Measurements from ENCODE around the gene RAB28. TPM values are rescaled to one million over a fixed set of nuclear protein-coding genes. Genes with fewer than 3 reads are reported as not detected.
"Not testable (repeated sequence)": the region's sequence is repeated elsewhere in the genome, so short reads cannot be mapped to it uniquely, and the experiment has no call there.

Gene RAB28
- total RNA-seq, 1 donor from 2014 or later, result 19.5 TPM

GRCh38 chr4:13409324-13409723 is 74.8 kb downstream of the RAB28 start:
- Mint-ChIP-seq H3K4me1 (peaks cover 3% of the 10 kb centered on the region), H3K4me3 (no peak overlapping the region), H3K9me3 (peaks cover 12% of the 10 kb centered on the region), H3K27me3 (no peaks in the 10 kb centered on the region), H3K27ac (no peak overlapping the region), H3K36me3 (ENCODE audit: low read depth) (peaks cover 3% of the 10 kb centered on the region)
- no peak for DNase-seq
- intact Hi-C loops (cut with micrococcal nuclease), result no loop called here

- H3K27ac Mint-ChIP-seq; H3K36me3 Mint-ChIP-seq (ENCODE audit: low read depth); H3K4me1 Mint-ChIP-seq; intact Hi-C loops (cut with micrococcal nuclease); DNase-seq; H3K4me3 Mint-ChIP-seq; H3K27me3 Mint-ChIP-seq: not testable (repeated sequence)
- peaks cover 12% of the 10 kb centered on the region for H3K9me3 Mint-ChIP-seq
These were observed 78.0 kb downstream of the RAB28 start for GRCh38 chr4:13406156-13406555.

- Mint-ChIP-seq H3K27ac (no peak overlapping the region), H3K9me3 (peaks cover 12% of the 10 kb centered on the region), H3K4me1 (no peaks in the 10 kb centered on the region), H3K36me3 (ENCODE audit: low read depth) (peaks cover 3% of the 10 kb centered on the region), H3K4me3 (no peak overlapping the region), H3K27me3 (no peaks in the 10 kb centered on the region)
- intact Hi-C loops (cut with micrococcal nuclease), result no loop called here
- DNase-seq, result no peak
These were observed 80.3 kb downstream of the RAB28 start for GRCh38 chr4:13403833-13404232.

GRCh38 chr4:13403326-13403725 is 80.8 kb downstream of the RAB28 start:
- DNase-seq, result no peak
- H3K36me3 Mint-ChIP-seq (ENCODE audit: low read depth), result peaks cover 3% of the 10 kb centered on the region
- H3K4me3 Mint-ChIP-seq, result no peak overlapping the region
- H3K4me1 Mint-ChIP-seq, result no peaks in the 10 kb centered on the region
- H3K9me3 Mint-ChIP-seq, result peaks cover 12% of the 10 kb centered on the region
- no peak overlapping the region for H3K27ac Mint-ChIP-seq
- H3K27me3 Mint-ChIP-seq, result no peaks in the 10 kb centered on the region
- intact Hi-C loops (cut with micrococcal nuclease), result no loop called here

- Mint-ChIP-seq H3K36me3 (ENCODE audit: low read depth) (no peaks in the 10 kb centered on the region), H3K4me3 (no peak overlapping the region), H3K27me3 (no peaks in the 10 kb centered on the region), H3K9me3 (no peaks in the 10 kb centered on the region), H3K4me1 (no peaks in the 10 kb centered on the region), H3K27ac (no peak overlapping the region)
- intact Hi-C loops (cut with micrococcal nuclease), result no loop called here
- DNase-seq, result no peak
These were observed 84.9 kb downstream of the RAB28 start for GRCh38 chr4:13399257-13399656.

- Mint-ChIP-seq H3K9me3 (no peaks in the 10 kb centered on the region), H3K27me3 (no peaks in the 10 kb centered on the region)
These were observed 88.0 kb downstream of the RAB28 start for GRCh38 chr4:13396161-13396560.

GRCh38 chr4:13389901-13390300 is 94.2 kb downstream of the RAB28 start:
- H3K4me1 Mint-ChIP-seq, result peaks cover 13% of the 10 kb centered on the region
- H3K27me3 Mint-ChIP-seq; DNase-seq; H3K36me3 Mint-ChIP-seq (ENCODE audit: low read depth); H3K27ac Mint-ChIP-seq; H3K9me3 Mint-ChIP-seq; H3K4me3 Mint-ChIP-seq; intact Hi-C loops (cut with micrococcal nuclease): not testable (repeated sequence)

More at GRCh38 chr4:13396161-13396560, 88.0 kb downstream of the RAB28 start:
- Mint-ChIP-seq H3K27ac (no peak overlapping the region), H3K4me1 (no peaks in the 10 kb centered on the region), H3K4me3 (no peak overlapping the region), H3K36me3 (ENCODE audit: low read depth) (no peaks in the 10 kb centered on the region)
- intact Hi-C loops (cut with micrococcal nuclease), result no loop called here
- no peak for DNase-seq

GRCh38 chr4:13386405-13387107 is 97.6 kb downstream of the RAB28 start:
- no peak for DNase-seq
- H3K27me3 Mint-ChIP-seq, result no peaks in the 10 kb centered on the region
- H3K4me1 Mint-ChIP-seq, result peaks cover 13% of the 10 kb centered on the region
- intact Hi-C loops (cut with micrococcal nuclease), result no loop called here
- no peak overlapping the region for H3K4me3 Mint-ChIP-seq
- H3K36me3 Mint-ChIP-seq (ENCODE audit: low read depth), result peaks cover 9% of the 10 kb centered on the region
- H3K27ac Mint-ChIP-seq, result no peak overlapping the region
- peaks cover 5% of the 10 kb centered on the region for H3K9me3 Mint-ChIP-seq

GRCh38 chr4:13384055-13384454 is 100.1 kb downstream of the RAB28 start:
- H3K9me3 Mint-ChIP-seq, result peaks cover 5% of the 10 kb centered on the region
- no peaks in the 10 kb centered on the region for H3K27me3 Mint-ChIP-seq
- no peak for DNase-seq
- no peak overlapping the region for H3K4me3 Mint-ChIP-seq
- H3K27ac Mint-ChIP-seq, result no peak overlapping the region
- peaks cover 9% of the 10 kb centered on the region for H3K36me3 Mint-ChIP-seq (ENCODE audit: low read depth)
- peaks cover 13% of the 10 kb centered on the region for H3K4me1 Mint-ChIP-seq
- intact Hi-C loops (cut with micrococcal nuclease), result no loop called here

GRCh38 chr4:13378973-13379759 is 105.0 kb downstream of the RAB28 start:
- Mint-ChIP-seq H3K27me3 (no peaks in the 10 kb centered on the region), H3K9me3 (no peaks in the 10 kb centered on the region), H3K4me1 (no peaks in the 10 kb centered on the region), H3K36me3 (ENCODE audit: low read depth) (peaks cover 1% of the 10 kb centered on the region), H3K4me3 (no peak overlapping the region), H3K27ac (no peak overlapping the region)
- DNase-seq, result no peak
- intact Hi-C loops (cut with micrococcal nuclease), result no loop called here

GRCh38 chr4:13371048-13371447 is 113.1 kb downstream of the RAB28 start:
- no peak for DNase-seq
- intact Hi-C loops (cut with micrococcal nuclease), result no loop called here
- H3K4me3 Mint-ChIP-seq, result no peak overlapping the region
- no peaks in the 10 kb centered on the region for H3K4me1 Mint-ChIP-seq
- no peaks in the 10 kb centered on the region for H3K36me3 Mint-ChIP-seq (ENCODE audit: low read depth)
- H3K9me3 Mint-ChIP-seq, result no peaks in the 10 kb centered on the region
- no peak overlapping the region for H3K27ac Mint-ChIP-seq
- no peaks in the 10 kb centered on the region for H3K27me3 Mint-ChIP-seq

- intact Hi-C loops (cut with micrococcal nuclease), result no loop called here
- H3K4me1 Mint-ChIP-seq, result no peaks in the 10 kb centered on the region
- H3K4me3 Mint-ChIP-seq, result no peak overlapping the region
- no peaks in the 10 kb centered on the region for H3K27me3 Mint-ChIP-seq
- DNase-seq, result no peak
- no peaks in the 10 kb centered on the region for H3K9me3 Mint-ChIP-seq
- no peak overlapping the region for H3K27ac Mint-ChIP-seq
- H3K36me3 Mint-ChIP-seq (ENCODE audit: low read depth), result peaks cover 3% of the 10 kb centered on the region
These were observed 115.9 kb downstream of the RAB28 start for GRCh38 chr4:13368217-13368616.

GRCh38 chr4:13367691-13368090 is 116.4 kb downstream of the RAB28 start:
- intact Hi-C loops (cut with micrococcal nuclease), result no loop called here
- Mint-ChIP-seq H3K27me3 (no peaks in the 10 kb centered on the region), H3K9me3 (no peaks in the 10 kb centered on the region), H3K4me1 (no peaks in the 10 kb centered on the region), H3K27ac (no peak overlapping the region), H3K36me3 (ENCODE audit: low read depth) (peaks cover 3% of the 10 kb centered on the region), H3K4me3 (no peak overlapping the region)
- no peak for DNase-seq

GRCh38 chr4:13367244-13367643 is 116.9 kb downstream of the RAB28 start:
- Mint-ChIP-seq H3K4me3 (no peak overlapping the region), H3K27ac (no peak overlapping the region), H3K27me3 (no peaks in the 10 kb centered on the region), H3K4me1 (no peaks in the 10 kb centered on the region), H3K36me3 (ENCODE audit: low read depth) (peaks cover 3% of the 10 kb centered on the region), H3K9me3 (no peaks in the 10 kb centered on the region)
- intact Hi-C loops (cut with micrococcal nuclease), result no loop called here
- DNase-seq, result no peak

All from activated CD4-positive, alpha-beta T cell treated with anti-CD3 and anti-CD28 coated beads, Interleukin-2, amount 10 ng/mL, durations not matched to agents 24 days and 14 days (primary cell).